Activated CD4-positive, alpha-beta T cell treated with anti-CD3 and anti-CD28 coated beads, Interleukin-2, amount 50 U/mL, for 1 hour (primary cell): ENCODE results near the gene DUOXA2.

Source experiments
- DNase-seq: peaks from one replicate; pipeline ENCODE4 v3.0.0-alpha.2; 2020

DUOXA2 gene

DNA sequence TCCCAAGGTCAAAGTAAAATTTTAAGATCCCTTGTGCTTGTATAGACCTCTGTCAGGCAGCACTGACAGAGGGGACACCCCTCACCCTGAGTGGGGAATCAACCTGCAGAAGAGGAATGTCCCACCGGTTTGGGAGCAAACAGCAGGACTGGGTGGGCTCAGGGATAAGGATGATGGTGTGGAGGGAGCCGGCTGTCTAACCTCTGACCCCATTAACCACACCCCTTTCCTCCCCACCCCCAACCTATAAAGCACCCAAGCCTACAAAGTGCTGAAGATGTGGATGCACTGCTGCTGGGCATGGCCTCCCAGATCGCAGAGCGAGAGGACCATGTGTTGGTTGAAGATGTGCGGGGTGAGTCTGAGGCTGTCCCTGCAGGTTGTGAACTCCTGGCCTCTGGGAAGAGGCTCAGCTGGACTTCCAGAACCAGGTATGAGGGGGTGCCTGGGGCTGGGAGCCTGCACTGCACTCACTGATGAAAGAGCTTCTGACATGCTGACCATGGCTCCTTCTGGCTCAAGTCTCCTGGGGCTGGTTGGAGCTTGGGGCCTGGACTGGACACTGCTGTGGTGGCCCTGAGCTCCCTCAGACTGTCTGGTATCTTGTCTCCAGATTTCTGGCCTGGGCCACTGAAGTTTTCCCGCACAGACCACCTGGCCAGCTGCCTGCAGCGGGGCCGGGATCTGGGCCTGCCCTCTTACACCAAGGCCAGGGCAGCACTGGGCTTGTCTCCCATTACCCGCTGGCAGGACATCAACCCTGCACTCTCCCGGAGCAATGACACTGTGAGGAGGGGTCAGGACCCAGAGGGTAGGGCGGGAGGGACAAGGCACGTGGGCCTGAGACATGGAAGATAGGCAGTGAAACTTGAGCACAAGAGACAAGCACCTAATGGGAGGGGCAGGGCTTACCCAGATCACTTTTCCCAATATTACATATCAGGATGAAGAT, 25.0 kb downstream of the DUOXA2 start:
- DNase-seq: no peak

DNA sequence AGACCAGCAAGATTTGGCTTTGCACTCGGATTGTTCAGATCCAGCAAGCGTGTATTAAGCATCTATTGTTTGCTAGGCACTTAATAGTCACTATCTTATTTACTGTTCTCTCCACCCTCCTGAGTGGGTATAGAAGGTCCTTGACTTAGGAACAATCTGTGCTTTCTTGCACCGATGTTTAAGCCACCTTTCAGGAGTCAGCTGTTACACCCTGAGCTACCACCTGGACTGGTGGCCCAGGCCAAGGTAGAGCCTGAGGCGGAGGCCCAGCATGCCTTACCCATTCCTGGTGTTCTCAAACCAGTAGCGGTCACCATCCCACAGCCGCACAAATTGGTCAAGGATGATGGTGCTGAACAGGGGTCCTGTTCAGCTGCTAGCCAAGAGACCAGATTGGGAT, 25.6 kb downstream of the DUOXA2 start:
- no peak for DNase-seq

- DNase-seq: no peak
Observed at GRCh38 chr15:45140557-45141250, 26.6 kb downstream of the DUOXA2 start.

DNA sequence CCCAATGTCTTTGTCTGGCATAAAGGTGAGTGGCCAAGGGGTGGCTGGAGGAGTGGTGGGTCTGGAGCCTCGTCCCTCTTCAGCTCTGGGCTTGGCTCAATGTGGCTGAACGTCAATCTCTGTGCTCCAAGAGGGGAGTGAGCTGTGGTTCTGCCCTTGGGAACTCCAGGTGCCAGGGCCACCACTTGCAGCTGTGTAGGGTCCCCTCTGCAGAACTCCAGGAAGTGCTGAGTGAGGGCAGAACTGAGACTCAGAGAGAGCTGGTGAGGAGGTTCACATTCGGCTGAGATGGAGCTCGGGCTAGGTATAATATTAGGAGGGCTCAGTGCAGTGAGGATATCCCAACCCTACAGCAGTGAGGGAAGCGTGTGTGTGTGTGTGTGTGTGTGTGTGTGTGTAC, 27.3 kb downstream of the DUOXA2 start:
- no peak for DNase-seq

DNA sequence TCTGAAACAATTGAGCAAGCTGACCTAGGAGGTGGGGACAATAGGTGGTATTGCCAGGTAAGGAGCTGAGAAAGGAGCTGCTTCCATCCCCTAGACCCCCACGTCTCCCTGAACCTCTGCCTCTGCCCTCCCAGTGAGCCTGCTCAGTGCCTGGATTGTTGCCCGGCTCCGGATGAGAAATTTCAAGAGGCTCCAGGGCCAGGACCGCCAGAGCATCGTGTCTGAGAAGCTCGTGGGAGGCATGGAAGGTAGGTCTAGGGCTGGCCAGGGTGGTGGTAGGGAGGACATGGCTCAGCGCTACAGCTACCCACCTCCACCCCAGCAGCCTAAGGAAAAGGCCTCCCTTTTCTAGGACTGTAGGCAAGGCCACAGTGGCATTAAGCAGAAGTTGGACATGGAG, 28.9 kb downstream of the DUOXA2 start:
- DNase-seq: no peak

DNA sequence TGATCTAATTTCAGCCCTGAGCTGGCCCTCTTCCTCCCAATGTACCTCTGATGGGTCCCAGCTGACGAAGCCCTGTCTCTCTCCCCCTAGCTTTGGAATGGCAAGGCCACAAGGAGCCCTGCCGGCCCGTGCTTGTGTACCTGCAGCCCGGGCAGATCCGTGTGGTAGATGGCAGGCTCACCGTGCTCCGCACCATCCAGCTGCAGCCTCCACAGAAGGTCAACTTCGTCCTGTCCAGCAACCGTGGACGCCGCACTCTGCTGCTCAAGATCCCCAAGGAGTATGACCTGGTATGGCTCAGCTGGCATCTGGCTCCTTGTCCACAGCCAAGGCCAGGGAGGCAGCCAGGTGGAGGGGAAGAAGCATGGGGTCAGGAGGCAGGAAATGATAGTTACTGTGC, 29.8 kb downstream of the DUOXA2 start:
- DNase-seq: no peak

DNA sequence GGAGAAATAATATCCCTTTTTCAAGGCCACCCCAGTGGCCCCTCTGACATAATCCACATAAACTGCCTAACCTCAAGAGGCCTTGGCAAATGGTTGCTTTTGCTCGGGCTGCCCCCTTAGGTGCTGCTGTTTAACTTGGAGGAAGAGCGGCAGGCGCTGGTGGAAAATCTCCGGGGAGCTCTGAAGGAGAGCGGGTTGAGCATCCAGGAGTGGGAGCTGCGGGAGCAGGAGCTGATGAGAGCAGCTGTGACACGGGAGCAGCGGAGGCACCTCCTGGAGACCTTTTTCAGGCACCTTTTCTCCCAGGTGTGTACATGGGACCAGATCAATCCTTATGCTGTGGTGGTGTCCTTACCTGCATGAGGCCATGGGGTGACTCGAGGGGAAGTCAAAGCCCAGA, 30.6 kb downstream of the DUOXA2 start:
- no peak for DNase-seq

DNA sequence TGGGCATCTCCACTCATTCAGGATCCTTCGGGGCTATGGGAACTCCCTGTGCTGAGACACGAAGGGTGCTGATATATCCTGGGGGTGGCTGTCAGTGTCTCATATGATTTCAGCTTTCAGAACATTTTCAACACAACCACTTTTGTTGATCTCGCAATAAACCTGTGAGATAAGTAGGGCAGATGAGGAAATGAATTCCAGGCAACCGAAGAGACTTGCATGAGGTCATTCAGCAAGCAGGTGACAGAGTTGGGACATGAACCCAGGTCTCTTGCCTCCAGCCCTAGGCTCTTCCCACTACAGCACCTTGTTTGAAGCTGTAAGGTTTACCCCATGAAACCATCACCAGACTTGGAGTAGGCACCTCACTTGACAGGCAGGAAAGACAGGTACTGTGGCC, 32.3 kb downstream of the DUOXA2 start:
- DNase-seq: no peak

- no peak for DNase-seq
Observed at GRCh38 chr15:45147606-45148005, 33.5 kb downstream of the DUOXA2 start.

DNA sequence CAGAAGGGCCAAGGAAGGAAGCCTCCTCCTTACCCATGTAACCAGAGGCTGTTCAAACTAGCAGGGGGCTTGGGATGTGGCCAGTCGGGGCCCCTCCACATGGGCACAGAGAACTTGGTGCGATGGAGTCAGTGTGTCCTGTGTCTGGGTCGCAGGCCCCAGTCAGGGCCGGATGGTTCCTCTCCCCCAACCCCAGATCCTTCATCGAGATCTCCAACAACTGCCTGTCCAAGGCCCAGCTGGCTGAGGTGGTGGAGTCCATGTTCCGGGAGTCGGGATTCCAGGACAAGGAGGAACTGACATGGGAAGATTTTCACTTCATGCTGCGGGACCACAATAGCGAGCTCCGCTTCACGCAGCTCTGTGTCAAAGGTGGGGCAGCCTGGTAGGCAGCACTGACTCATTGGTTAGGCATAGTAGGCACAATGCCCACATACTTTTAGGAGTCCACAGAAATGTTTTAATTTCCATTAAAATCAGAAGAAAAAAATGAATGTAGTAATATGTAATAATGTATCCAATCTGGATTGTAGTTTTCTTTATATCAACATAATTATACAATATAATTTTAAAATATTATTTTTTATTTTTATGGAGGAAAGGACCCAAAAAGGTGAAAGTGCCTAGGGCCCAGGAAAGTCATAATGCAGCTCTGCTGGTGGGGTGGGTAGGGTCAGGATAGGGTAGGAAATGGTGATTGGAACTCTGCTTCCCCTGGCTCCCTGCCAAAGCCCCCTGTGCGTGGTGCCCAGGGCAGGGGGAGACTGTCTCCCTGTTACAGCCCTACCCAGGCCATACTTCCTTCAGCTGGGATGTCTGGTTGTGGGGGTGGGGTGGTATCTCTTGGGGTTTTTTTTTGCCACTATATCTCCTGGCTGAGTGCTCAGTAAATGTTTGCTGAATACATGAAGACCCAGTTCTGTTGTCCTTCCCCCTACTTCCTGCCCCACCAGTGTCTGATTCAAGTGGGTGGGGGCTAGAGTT, 34.2 kb downstream of the DUOXA2 start:
- DNase-seq: no peak

GRCh38 chr15:45149060-45149459, 34.9 kb downstream of the DUOXA2 start:
- no peak for DNase-seq

DNA sequence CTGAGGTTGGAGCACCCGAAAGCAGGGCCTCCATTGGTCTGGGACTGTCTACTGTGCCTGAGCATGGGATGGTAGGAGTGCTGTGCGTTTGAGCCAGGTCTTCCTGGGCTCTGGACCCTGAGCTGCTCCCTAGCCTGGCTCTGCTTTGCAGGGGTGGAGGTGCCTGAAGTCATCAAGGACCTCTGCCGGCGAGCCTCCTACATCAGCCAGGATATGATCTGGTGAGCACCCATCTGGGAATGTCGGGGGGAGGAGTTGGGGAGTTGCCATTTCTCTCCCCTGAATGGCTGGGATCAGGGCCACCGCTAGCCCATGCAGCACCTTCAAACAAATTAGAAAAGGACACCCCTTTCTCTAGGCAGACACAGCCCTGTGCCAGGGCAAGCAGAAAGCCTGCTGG, 36.4 kb downstream of the DUOXA2 start:
- DNase-seq: no peak

DNA sequence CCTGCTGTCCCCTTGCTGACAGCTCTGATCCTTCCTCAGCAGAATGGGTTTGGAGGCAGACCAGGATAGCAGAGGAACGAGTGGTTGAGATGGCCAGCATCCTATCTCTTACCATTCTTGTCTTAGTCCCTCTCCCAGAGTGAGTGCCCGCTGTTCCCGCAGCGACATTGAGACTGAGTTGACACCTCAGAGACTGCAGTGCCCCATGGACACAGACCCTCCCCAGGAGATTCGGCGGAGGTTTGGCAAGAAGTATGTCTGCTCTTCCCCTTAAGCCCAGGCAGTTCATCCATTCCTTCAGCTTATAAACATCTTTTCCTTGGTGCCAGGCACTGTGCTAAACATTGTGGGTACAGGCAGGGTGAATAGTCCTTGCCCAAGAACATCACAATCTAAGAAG, 36.9 kb downstream of the DUOXA2 start:
- DNase-seq: no peak

- DNase-seq: no peak
Observed at GRCh38 chr15:45151998-45152828, 38.1 kb downstream of the DUOXA2 start.

DNA sequence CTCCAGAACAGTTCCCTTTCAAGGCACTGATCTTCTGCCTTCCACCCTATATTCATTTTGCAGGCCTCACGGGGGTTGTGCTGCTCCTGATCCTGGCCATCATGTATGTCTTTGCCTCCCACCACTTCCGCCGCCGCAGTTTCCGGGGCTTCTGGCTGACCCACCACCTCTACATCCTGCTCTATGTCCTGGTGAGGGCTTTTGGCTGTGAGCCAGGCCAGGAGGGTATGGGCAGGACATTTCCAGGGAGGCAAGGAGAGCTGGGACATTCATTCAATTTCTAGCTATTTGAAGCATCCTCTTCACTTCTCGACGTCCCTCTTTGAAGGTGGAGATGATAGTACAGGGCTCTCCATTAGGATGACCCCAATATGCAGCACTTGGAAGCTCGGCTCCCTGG, 41.6 kb downstream of the DUOXA2 start:
- DNase-seq: no peak

GRCh38 chr15:45156744-45157455, 42.8 kb downstream of the DUOXA2 start:
- DNase-seq: no peak

GRCh38 chr15:45157974-45158373, 43.8 kb downstream of the DUOXA2 start:
- DNase-seq: no peak

DNA sequence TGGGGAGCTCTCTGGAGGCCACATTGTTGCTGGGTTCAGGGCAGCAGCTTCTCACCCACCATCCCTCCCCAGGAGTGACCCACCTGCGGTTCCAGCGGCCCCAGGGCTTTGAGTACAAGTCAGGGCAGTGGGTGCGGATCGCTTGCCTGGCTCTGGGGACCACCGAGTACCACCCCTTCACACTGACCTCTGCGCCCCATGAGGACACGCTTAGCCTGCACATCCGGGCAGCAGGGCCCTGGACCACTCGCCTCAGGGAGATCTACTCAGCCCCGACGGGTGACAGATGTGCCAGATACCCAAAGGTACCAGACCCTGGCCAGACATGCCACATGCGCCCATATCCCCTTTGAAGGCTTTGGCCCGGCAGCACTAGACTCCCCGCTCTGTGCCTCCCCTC, 47.5 kb downstream of the DUOXA2 start:
- DNase-seq: no peak

DNA sequence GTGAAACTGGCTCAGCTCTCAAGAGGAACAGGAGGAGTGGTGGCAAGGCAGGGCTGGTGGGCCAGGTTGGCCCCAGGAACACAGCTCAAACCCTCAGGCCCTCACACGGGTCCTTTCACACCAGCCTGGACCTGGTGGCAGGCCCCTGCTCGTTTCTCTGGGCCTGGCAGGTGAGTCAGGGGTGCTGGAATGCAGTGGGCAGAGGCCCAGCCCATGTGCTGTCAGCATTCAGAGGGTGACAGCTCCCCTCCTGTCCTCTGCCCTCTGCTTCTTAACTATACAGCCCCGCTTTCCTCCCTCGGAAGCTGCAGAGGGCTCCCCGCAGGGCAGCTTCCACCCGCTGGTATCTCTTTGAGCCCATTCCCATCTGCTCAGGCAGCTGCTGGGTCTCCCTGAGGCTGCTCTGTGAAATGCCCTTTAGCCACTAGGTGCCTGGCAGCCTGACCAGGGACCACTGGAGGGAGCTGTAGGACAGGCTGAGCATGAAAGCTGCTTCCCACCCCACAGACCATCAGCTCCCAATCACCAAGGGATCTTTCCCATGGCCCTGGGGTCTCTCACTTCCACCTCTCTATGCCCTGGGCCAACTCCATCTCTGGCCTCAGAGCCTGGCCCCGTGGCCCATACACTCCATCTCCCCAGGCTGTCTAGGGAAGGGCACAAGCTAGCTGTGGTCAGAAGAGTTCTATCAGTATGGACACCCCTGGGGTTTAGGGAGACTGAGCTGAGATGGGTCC, 48.8 kb downstream of the DUOXA2 start:
- DNase-seq: peak; percentile 58

DNA sequence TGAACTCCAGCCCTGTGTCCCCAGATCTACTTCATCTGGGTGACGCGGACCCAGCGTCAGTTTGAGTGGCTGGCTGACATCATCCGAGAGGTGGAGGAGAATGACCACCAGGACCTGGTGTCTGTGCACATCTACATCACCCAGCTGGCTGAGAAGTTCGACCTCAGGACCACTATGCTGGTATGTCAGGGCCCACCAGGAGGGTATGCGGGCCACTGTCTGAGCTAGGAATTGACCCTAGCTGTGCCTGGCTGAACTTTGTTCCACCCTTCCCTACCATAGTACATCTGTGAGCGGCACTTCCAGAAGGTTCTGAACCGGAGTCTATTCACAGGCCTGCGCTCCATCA, 49.4 kb downstream of the DUOXA2 start:
- DNase-seq: no peak

GRCh38 chr15:45164914-45165313, 50.8 kb downstream of the DUOXA2 start:
- DNase-seq: no peak
